ENCODE data around the gene WNT1.

The WNT1 gene

GRCh38 chr12:48961801-48962200 is 16.3 kb upstream of the WNT1 start:
- no peak for DNase-seq

DNA sequence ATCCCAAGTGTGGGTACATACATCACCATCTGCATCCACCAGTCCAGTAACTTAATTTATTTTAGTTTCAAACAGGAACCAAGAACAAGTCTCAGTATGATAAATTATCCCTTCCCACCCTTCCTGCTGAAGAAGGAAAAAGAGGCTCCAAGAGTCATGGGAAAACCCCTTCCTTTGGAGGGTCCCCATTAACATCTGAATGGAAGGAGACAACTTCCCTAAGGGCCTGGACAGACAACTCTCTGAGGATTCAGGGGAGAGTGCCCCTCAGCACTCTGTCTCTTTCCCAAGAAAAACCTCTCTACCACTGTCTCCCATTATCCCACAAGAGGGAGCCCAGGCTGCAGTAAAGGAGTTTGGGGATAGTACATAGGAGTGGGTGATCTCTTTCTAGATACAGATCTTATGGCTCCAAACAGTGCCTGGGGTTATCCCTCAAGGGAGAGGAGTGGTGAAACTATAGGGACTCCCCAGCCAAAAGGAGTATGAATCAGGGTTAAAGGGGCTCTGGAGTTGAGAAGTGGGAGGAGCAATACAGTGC is 12.8 kb upstream of the WNT1 start:
- DNase-seq = no peak

GRCh38 chr12:48966177-48966895 is 11.8 kb upstream of the WNT1 start:
- no peak for DNase-seq

DNA sequence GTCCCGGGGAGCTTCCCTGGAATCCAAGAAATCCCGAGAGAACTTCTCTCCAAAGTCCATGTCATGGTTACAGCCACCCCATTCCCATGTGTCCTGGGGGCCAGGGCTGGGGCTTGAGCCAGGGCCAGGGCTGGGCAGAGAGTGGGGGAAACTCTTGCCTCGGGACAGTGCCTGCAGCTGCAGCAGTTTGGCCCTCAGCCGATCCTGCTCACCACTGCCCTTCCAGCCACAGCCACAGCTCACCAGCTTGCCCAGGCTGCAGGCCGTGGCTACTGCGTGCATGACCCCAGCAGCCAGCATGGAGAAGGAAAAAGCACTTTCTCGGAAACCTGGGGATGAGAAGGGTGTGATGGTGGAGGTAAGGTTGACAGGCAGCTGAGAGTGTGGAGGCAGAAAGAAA is 10.1 kb upstream of the WNT1 start:
- DNase-seq = no peak

GRCh38 chr12:48968467-48968866 is 9.7 kb upstream of the WNT1 start:
- no peak for DNase-seq

DNA sequence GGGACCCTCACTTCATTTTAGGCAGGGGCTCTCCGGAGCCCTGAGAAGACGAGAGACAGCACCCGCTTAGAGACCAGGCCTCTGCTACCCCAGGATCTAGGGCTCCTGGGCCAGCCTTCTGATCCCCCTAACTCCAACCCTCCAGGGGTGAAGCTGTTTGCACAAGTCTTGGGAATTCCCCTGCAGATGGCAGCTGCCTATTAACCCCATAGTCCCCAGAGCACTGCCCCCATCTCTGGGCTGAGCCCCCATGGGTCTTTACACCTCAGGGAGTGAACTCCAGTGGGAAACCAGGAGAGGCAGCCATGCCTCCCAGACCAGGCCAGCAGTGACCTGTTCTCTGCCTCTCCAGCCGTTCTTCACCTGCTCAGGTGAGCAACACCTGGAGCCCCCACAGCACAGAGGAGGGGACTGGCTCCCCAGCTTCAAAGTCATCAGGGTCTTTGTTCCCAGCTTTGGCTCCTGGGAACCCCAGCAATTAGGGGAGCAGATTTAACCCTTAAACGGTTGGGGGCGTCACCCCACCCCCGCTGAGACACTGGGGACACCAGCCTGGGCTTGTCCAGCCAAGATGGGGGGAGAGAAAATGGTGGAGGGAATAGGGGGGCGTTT is 8.9 kb upstream of the WNT1 start:
- DNase-seq = no peak

- no peak for DNase-seq
These were observed 8.1 kb upstream of the WNT1 start for GRCh38 chr12:48969833-48970701.

GRCh38 chr12:48970702-48971334 is 7.3 kb upstream of the WNT1 start:
- no peak for DNase-seq

DNA sequence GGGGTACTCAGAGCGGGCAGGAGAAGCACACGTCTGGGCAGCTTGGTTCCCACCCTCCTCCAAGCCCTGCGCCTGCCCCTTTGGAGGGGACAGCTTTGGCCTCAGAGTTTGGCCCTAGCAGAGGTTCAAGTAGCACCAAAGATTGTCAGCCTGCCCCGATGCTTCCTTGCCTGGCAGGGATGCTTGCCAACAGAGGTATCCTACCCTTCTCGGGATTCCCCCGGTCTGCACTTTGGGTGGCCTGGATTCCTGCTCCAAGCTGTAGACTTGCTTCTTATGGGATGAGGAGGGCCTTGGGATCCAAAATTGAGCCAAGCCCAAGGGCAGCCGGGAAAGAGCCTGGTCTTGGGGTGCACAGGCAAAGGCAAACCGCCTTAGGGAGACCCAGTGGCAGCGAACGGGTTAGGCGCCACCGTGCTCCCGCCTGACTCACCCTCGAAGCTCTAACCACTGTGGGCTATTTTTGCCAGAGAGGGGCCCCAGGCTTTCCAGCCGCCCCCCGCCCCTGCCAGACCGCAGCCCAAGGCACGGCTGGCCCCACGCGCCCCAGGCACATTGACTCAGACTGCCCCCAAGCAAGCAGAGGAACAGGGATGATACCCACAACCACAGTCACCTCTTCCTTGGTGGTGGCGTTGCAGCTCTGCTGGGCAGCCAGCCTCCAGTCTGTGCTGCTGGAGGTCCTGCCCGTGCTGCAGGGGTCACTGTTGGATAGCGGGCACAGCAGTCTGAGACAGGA is 5.7 kb upstream of the WNT1 start:
- no peak for DNase-seq

DNA sequence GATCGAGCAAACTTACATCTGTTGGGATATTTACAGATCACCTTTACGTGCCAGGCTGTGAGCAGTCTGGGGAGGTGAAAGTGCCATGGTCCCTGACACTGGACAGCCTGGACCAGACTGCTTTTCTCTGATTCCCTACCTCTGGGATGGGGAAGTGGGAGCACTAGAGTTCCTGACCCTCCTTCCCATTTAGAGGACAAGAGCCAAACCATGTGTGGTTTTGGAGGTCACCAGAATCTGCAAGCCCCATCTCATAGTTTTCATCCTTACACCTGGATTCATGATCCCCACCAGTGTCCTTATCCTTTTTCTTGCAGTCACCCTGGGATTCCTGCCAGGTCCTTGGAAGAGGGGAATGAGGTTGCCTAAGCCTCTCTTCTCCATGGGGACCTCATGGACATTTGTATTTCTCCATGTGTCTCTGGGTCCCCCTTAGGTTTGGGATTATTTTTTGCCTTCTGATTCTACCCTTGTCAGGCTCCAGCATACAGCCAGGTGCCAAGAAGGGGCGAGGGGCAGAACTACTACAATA is 5.1 kb upstream of the WNT1 start:
- DNase-seq = no peak

GRCh38 chr12:48973531-48973930 is 4.6 kb upstream of the WNT1 start:
- no peak for DNase-seq

DNA sequence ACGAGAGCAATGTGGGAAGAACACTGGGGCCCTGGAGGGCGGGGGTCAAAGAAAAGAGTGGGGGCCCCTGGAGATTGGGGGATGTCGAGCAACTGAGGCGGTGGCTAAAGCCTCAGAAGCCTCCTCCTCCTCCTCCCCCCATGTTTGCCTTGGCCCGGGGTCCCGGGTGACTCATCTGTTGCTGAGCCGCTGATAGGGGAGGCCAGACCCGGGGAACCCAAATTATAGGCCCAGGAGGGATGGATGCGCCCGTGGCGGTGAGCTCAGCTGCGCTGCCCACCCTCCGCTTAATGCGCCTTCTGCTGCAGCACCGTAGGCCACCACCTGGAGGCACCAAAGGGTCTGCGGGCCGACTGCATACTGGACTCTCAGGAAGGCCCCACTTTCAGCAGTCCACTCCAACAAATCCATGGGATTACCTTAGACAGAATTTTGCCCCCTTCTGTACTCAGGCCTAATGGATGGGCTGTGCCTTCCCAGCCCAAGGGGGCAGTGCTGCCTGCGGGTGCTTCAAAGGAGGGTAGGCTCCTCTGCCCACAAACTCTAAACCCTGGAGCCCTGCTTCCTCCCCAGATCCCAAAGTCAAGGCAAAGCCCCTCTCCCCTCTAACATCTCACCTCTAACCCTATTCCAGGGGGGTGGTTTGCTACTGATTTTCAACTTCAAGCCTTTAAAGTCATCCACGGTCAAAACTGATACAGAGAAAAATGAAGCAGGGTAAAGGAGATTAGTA is 4.0 kb upstream of the WNT1 start:
- DNase-seq = peak in 1 of 4 experiments; percentile 23

GRCh38 chr12:48977290-48978281 is 536 bp upstream of the WNT1 start:
- DNase-seq = peak; percentile 65 to 70 (median 67)

DNA sequence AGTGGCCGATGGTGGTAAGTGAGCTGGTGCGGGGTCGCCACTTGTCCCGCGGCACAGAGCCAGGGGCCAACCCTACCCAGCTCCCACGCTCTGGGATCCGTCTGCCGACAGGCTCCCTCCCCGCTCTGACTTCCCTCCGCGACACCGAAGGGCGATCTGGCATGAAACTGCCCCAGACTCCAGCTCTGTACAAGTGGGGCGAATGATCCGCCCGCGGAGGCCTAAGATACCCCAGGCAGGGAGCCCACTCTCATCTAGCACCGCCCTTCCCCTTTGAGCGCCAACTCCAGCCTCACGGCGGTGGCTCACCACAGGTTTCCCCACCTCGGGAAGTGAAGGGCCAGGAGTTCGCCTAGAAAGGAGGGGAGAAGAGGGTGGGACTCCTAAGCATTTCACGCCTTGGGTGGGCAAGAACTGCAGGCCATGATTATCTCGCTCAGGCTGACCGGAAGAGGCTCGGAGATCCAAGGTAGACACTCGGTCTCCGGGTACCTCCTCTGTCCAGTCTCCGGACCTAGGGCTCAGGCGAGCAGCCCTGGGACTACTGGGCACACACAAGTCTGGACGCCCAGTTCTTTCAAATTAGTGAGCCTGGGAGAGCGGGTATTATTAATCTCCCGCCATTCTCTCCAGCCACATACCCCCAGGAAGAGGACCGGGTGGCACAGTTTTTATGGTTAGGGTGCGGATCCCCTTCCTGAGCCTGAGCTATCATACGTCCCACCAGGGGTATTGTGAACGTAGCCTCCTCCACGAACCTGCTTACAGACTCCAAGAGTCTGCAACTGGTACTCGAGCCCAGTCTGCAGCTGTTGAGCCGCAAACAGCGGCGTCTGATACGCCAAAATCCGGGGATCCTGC is 849 bp downstream of the WNT1 start:
- DNase-seq = no peak

GRCh38 chr12:48979602-48980388 is 1.7 kb downstream of the WNT1 start:
- DNase-seq = no peak

DNA sequence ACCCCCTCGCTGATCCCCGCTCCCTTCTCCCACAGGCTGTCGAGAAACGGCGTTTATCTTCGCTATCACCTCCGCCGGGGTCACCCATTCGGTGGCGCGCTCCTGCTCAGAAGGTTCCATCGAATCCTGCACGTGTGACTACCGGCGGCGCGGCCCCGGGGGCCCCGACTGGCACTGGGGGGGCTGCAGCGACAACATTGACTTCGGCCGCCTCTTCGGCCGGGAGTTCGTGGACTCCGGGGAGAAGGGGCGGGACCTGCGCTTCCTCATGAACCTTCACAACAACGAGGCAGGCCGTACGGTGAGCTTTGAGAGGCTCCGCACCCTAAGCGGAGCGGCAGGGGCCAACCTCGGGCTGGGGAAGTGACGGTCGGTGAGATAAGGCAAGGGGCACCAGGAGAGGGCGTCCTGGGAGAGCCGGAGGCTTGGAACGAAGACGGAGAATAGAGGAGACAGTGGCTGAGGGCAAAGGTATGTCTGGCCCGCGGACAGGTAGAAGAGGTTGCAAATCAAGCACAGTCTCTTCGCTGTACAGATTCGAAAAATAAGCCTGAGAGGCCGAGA is 2.3 kb downstream of the WNT1 start:
- DNase-seq = no peak

GRCh38 chr12:48980953-48981756 is 3.0 kb downstream of the WNT1 start:
- no peak for DNase-seq

All from activated CD4-positive, CD25-positive, alpha-beta regulatory T cell (primary cell).